Liver (tissue), 3 donors: ENCODE data around the gene ANO7.

Source experiments
- CTCF ChIP-seq: fragments of 150-350 bp; IDR thresholded peaks from 2 replicates; pipeline ENCODE4 v1.5.1; 2017; ENCODE audit warnings: improper control_type of control experiment, low read depth, low read length; ENCODE audit not compliant: missing input control
- JUND ChIP-seq, 2 donors: IDR thresholded peaks; 2 replicates each; pipeline ENCODE4 v1.6.1; 2016; ENCODE audit warnings: antibody characterized with exemption in 2 of 2
- YY1 ChIP-seq: IDR thresholded peaks from 2 replicates; pipeline ENCODE4 v1.6.1; 2016; ENCODE audit warnings: antibody characterized with exemption, mild to moderate bottlenecking
- donor health status: healthy.
- donor health status: healthy.

- TF ChIP-seq CTCF = no peak
- no peak for TF ChIP-seq JUND (IDR thresholded peaks at IDR 0.05)
- no peak for TF ChIP-seq YY1
These were observed 30.5 kb downstream of the ANO7 start for GRCh38 chr2:241219030-241219382.
